Hepatocyte (in vitro differentiated cells): ENCODE data around the gene TMEM235. TPM values are rescaled to one million over a fixed set of nuclear protein-coding genes. Genes with fewer than 3 reads are reported as not detected.

Experiments
- DNase-seq: peaks from one replicate; pipeline ENCODE4 v3.0.0-alpha.2; 2016; ENCODE audit warnings: low spot score
- H2AFZ ChIP-seq: fragments of 200-600 bp; sonication (generic); 2 replicates; pipeline ENCODE4 v1.6.0; 2016; ENCODE audit warnings: antibody characterized with exemption, mild to moderate bottlenecking
- H3K27ac ChIP-seq: fragments of 200-600 bp; sonication (generic); 2 replicates; pipeline ENCODE4 v1.5.1; 2016; ENCODE audit warnings: mild to moderate bottlenecking
- H3K27me3 ChIP-seq: fragments of 200-600 bp; sonication (generic); 2 replicates; pipeline ENCODE4 v1.6.1; 2016
- H3K36me3 ChIP-seq: fragments of 200-600 bp; sonication (generic); replicated peaks from 2 replicates; pipeline ENCODE4 v1.5.1; 2016; ENCODE audit warnings: low read depth; ENCODE audit not compliant: insufficient read depth
- H3K4me1 ChIP-seq: fragments of 200-600 bp; sonication (generic); 2 replicates; pipeline ENCODE4 v1.5.1; 2016; ENCODE audit warnings: mild to moderate bottlenecking, moderate library complexity; ENCODE audit not compliant: insufficient read depth
- H3K4me2 ChIP-seq: fragments of 200-600 bp; sonication (generic); 2 replicates; pipeline ENCODE4 v1.6.0; 2016
- H3K4me3 ChIP-seq: fragments of 200-600 bp; sonication (generic); 2 replicates; pipeline ENCODE4 v1.5.1; 2016; ENCODE audit warnings: mild to moderate bottlenecking
- H3K79me2 ChIP-seq: fragments of 200-600 bp; sonication (generic); 2 replicates; pipeline ENCODE4 v1.6.0; 2017; ENCODE audit warnings: mild to moderate bottlenecking
- H3K9me2 ChIP-seq: fragments of 200-600 bp; sonication (generic); replicated peaks from 2 replicates; pipeline ENCODE4 v1.6.0; 2017; ENCODE audit warnings: mild to moderate bottlenecking; ENCODE audit not compliant: insufficient read depth
- H3K9me3 ChIP-seq: fragments of 200-600 bp; sonication (generic); 2 replicates; pipeline ENCODE4 v1.5.1; 2016; ENCODE audit warnings: low read depth, mild to moderate bottlenecking
- H4K20me1 ChIP-seq: fragments of 200-600 bp; sonication (generic); 2 replicates; pipeline ENCODE4 v1.6.0; 2016; ENCODE audit warnings: mild to moderate bottlenecking; ENCODE audit not compliant: insufficient read depth, poor library complexity, severe bottlenecking
- EZH2 ChIP-seq: fragments of 200-600 bp; sonication (generic); IDR thresholded peaks from 2 replicates; pipeline ENCODE4 v1.6.1; 2016; ENCODE audit warnings: antibody characterized with exemption, mild to moderate bottlenecking, borderline replicate concordance
- EZH2phosphoT487 ChIP-seq: fragments of 200-600 bp; sonication (generic); IDR thresholded peaks from one replicate; pipeline ENCODE4 v1.6.1; 2018; ENCODE audit warnings: antibody characterized with exemption, mild to moderate bottlenecking, low read depth, moderate library complexity; ENCODE audit not compliant: unreplicated experiment, severe bottlenecking
- WGBS: methylation state at CpG from one replicate; pipeline ENCODE4 v1.1.6; 2016; ENCODE audit warnings: low lambda C conversion rate; ENCODE audit errors: missing lambda C conversion rate; 5-methylcytosine and 5-hydroxymethylcytosine counted together
- polyA plus RNA-seq: library from polyadenylated mRNA; unstranded; fragments of >200 nt; fragmentation: Nextera tagmentation; extraction: Ambion mirVana; gene quantifications from 2 replicates; pipeline ENCODE4 v1.2.1, GENCODE V29; 2016
- total RNA-seq: library from RNA; depleted of rRNA; stranded (reverse); fragments of >200 nt; gene quantifications from 2 replicates; pipeline ENCODE4 v1.2.3, GENCODE V29; 2014
- TF ChIP-seq, protein P1 (sequence below): fragments of 200-600 bp; sonication (generic); IDR thresholded peaks from 2 replicates; pipeline ENCODE4 v1.5.1; 2016; ENCODE audit warnings: antibody characterized with exemption, mild to moderate bottlenecking; ENCODE audit not compliant: poor library complexity

TMEM235 gene
- total and polyA plus RNA-seq, 2 experiments from 2014 or later = 0.21 to 0.27 TPM

DNA sequence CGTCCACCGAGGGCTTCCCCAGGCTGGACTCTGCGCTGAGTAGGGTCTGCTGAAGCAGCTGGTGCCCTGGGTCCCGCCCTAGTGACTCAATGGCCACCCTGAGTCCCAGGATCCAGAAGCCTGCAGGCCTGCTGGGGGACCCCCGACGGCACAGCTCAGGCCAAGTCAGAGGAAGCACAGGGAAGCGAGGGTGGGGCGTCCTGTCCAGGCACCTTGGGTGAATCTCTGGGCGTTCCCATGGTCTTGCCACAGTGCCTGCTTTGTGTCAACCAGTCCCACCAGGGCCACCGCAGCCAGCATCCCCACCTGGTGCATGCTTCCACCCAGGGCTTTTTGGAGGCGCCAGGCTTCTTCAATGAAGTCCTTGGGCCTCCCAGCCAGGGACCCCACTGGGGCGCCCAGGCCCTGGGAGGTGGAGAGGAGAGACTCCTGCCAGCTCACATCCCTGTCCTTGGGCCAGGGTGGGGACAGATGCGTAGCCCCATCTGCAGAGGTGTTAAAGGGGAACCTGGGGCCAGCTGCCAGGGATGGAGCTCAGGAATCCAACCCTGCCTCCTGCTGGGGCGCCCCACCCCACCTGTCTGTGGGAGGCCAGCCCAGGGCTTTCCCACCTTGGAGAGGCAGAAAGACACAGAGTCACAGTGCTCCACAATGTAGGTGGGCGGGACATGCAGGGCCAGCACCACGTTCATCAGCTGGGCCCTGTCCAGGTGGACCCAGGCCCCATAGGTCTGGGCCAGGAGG lies 17.8 kb downstream of the TMEM235 start:
- DNase-seq = no peak
- Histone ChIP-seq H3K4me3 (no peak overlapping the region), H3K79me2 (peaks cover 6% of the 10 kb centered on the region), H3K4me2 (no peak overlapping the region), H3K9me3 (no peaks in the 10 kb centered on the region), H3K27me3 (no peaks in the 10 kb centered on the region), H3K4me1 (peaks cover 11% of the 10 kb centered on the region), H3K27ac (no peak overlapping the region), H2AFZ (no peak overlapping the region), H3K36me3 (no peaks in the 10 kb centered on the region), H3K9me2 (no peaks in the 10 kb centered on the region), H4K20me1 (no peaks in the 10 kb centered on the region)
- 91% methylated on average over 16 of the region's 16 CpGs for WGBS
- no peak for TF ChIP-seq EZH2

DNA sequence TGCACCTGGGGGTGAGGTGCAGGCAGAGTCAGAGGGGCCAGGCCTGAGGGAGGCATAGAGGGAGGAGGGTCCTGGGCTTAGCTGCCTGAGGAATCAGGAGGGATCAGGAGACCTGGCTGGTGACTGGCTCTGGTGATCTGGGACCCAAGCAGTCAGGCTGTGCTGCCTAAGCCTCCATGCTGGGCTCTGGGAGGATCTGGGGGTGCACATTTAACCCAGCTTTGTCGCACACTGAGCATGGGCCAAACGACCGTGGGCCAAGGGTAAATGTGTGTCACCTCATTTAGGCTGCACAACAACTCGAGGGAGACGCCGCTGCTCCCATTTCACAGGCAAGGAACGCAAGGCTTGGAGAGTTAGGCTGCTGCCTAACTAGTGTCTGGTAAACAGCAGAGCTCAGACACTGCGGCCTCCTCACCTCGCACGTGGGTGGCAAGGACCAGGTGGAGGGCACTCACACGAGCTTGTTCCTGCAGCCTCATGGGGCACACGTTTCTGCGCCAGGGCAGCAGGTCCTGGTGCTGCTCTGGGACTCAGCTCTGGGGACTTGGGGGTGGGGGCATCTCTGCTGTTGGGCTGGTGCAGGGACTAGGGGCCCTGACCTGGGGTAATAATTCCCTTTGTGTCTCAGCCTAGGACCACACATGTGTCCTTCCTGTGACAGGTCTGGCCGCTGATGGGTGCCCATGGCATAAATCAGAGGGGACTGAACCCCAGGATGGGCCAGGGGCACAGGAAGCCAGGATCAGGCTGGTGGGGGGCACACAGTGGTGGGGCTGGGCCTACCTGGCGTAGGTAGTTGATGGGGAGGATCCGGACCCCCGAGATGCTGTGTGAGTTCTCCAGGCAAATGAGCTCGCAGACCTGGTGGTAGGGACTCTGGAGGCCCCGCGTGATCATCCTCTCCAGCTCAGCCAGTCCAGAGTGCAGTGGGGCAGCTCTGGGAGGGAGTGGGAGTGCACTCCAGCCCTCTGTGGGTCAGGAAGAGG lies 18.7 kb downstream of the TMEM235 start:
- TF ChIP-seq, protein P1, sequence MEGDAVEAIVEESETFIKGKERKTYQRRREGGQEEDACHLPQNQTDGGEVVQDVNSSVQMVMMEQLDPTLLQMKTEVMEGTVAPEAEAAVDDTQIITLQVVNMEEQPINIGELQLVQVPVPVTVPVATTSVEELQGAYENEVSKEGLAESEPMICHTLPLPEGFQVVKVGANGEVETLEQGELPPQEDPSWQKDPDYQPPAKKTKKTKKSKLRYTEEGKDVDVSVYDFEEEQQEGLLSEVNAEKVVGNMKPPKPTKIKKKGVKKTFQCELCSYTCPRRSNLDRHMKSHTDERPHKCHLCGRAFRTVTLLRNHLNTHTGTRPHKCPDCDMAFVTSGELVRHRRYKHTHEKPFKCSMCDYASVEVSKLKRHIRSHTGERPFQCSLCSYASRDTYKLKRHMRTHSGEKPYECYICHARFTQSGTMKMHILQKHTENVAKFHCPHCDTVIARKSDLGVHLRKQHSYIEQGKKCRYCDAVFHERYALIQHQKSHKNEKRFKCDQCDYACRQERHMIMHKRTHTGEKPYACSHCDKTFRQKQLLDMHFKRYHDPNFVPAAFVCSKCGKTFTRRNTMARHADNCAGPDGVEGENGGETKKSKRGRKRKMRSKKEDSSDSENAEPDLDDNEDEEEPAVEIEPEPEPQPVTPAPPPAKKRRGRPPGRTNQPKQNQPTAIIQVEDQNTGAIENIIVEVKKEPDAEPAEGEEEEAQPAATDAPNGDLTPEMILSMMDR = no peak
- TF ChIP-seq EZH2 = no peak
- Histone ChIP-seq H3K4me2 (peak overlapping the region; percentile 73), H3K4me1 (peaks cover 11% of the 10 kb centered on the region), H3K36me3 (no peaks in the 10 kb centered on the region), H3K27ac (no peak overlapping the region), H3K27me3 (no peaks in the 10 kb centered on the region), H3K79me2 (peaks cover 6% of the 10 kb centered on the region), H3K9me3 (no peaks in the 10 kb centered on the region), H4K20me1 (no peaks in the 10 kb centered on the region), H3K4me3 (no peak overlapping the region), H3K9me2 (no peaks in the 10 kb centered on the region), H2AFZ (no peak overlapping the region)
- no peak for DNase-seq
- WGBS = 79% methylated on average over 20 of the region's 20 CpGs

DNA sequence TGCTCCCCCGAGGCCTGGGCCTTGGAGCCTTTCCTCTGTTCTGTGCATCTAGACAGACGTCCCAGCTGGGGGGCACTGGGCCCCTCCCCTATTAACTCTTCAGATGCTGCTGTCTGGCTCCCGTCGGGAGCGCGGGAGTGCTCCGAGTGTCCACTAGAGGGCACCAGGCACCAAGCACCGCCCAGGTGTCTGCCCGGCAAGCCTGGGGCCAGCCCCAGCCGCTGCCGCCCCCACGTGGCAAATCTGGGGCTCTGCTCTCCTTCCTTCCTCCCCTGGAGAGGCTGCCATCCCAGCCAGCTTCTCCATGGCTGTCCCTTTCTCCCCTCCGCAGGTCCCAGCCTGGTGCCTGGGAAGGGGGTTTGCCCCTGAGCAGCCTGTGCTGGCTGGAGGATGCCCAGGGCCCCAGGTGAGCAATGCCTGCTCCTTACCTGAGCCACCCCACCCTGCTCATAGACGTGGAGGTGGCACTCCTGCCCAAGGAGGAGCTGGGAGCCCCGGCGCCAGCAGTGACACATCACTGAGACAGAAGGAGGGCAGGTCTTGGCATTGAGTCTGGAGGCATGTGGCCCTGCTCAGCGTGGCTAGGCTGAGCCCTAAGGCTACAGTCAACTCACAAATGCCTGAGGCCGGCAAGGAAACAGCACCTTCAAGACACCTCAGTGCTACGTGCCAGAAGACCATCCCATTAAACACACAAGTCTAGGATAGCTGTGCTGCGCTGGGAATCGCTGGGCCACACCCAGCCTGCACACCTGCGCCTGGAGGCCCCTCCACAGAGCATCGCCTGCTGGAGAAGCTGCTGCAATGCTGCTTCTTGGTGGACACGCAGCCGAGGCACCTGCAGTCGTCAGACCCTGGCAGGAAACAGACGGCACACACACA lies 19.7 kb downstream of the TMEM235 start:
- Histone ChIP-seq H3K27ac (peak overlapping the region; percentile 81), H3K9me2 (no peaks in the 10 kb centered on the region), H2AFZ (no peak overlapping the region), H3K4me1 (peaks cover 16% of the 10 kb centered on the region), H3K9me3 (no peaks in the 10 kb centered on the region), H3K36me3 (no peaks in the 10 kb centered on the region), H4K20me1 (no peaks in the 10 kb centered on the region), H3K79me2 (peaks cover 6% of the 10 kb centered on the region), H3K4me2 (peak overlapping the region; percentile 73), H3K4me3 (no peak overlapping the region), H3K27me3 (no peaks in the 10 kb centered on the region)
- peak; percentile 94 for DNase-seq
- WGBS = 29% methylated on average over 26 of the region's 27 CpGs
- no peak for TF ChIP-seq EZH2phosphoT487
- TF ChIP-seq, protein P1 = peak; percentile 100
